Measurements from ENCODE around the gene RPS10.

The RPS10 gene

DNA sequence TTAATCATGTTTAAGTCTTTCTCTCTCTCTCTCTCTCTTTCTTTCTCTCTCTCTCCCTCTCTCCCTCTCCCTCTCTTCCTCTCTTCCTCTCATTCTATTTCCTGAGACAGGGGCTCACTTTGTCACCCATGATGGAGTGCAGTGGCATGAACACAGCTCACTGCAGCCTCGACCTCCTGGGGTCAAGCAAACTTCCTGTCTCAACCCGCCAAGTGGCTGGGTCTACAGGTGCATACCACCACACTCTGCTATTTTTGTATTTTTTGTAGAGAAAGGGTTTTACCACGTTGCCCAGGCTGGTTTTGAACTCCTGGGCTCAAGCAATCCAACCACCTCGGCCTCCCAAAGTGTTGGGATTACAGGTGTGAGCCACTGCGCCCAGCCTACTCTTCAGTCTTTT, 15.7 kb upstream of the RPS10 start:
- Histone ChIP-seq H3K79me2 (ENCODE audit: insufficient read depth, low read length) (no peaks in the 10 kb centered on the region), H3K9ac (ENCODE audit: low read length) (no peak overlapping the region), H2AFZ (ENCODE audit: low read length) (peak overlapping the region; percentile 94), H3K27me3 (ENCODE audit: insufficient read depth, low read length) (peaks cover 3% of the 10 kb centered on the region; the same call in 1 of the 2 replicates), H3K9me2 (ENCODE audit: low read depth, low read length) (no peaks in the 10 kb centered on the region), H3F3A (ENCODE audit: insufficient read depth, low read length) (no peaks in the 10 kb centered on the region), H3K27ac (ENCODE audit: low read depth, low read length, poor library complexity, severe bottlenecking) (no peak overlapping the region), H3K36me3 (ENCODE audit: insufficient read depth, low read length) (no peaks in the 10 kb centered on the region; the same call in 1 of the 2 replicates), H4K20me1 (ENCODE audit: insufficient read depth, low read length) (no peaks in the 10 kb centered on the region), H3K4me2 (ENCODE audit: low read length) (no peak overlapping the region; the same call in 1 of the 2 replicates), H3K4me3 (ENCODE audit: low read depth, low read length, poor library complexity, severe bottlenecking) (no peak overlapping the region), H3K9me3 (ENCODE audit: low read length) (peaks cover 3% of the 10 kb centered on the region; the same call in 1 of the 2 replicates), H3K4me1 (ENCODE audit: insufficient read depth, low read length, severe bottlenecking) (peaks cover 4% of the 10 kb centered on the region)
- TF ChIP-seq, protein P1, sequence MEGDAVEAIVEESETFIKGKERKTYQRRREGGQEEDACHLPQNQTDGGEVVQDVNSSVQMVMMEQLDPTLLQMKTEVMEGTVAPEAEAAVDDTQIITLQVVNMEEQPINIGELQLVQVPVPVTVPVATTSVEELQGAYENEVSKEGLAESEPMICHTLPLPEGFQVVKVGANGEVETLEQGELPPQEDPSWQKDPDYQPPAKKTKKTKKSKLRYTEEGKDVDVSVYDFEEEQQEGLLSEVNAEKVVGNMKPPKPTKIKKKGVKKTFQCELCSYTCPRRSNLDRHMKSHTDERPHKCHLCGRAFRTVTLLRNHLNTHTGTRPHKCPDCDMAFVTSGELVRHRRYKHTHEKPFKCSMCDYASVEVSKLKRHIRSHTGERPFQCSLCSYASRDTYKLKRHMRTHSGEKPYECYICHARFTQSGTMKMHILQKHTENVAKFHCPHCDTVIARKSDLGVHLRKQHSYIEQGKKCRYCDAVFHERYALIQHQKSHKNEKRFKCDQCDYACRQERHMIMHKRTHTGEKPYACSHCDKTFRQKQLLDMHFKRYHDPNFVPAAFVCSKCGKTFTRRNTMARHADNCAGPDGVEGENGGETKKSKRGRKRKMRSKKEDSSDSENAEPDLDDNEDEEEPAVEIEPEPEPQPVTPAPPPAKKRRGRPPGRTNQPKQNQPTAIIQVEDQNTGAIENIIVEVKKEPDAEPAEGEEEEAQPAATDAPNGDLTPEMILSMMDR (IDR thresholded peaks at IDR 0.05; ENCODE audit: low read length) = no peak
- no peak for TF ChIP-seq EZH2 (IDR thresholded peaks at IDR 0.05; ENCODE audit: borderline replicate concordance, low read length)

DNA sequence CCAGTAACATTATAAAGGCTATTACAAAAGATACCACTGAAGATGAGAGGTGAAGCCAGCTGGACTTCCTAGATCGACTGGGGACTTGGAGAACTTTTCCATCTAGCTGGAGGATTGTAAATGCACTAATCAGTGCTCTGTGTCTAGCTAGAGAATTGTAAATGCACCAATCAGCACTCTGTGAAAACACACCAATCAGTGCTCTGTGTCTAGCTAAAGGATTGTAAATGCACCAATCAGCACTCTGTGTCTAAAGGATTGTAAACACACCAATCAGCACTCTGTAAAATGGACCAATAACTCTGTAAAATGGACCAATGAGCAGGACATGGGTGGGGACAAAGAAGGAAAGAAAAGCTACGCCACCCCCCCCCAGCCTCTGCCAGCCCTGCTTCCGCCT, 13.6 kb upstream of the RPS10 start:
- no peaks in the 10 kb centered on the region for H3F3A ChIP-seq (ENCODE audit: insufficient read depth, low read length)
- H2AFZ ChIP-seq (ENCODE audit: low read length) = no peak overlapping the region
- no peak overlapping the region for H3K4me3 ChIP-seq (ENCODE audit: low read depth, low read length, poor library complexity, severe bottlenecking)
- no peaks in the 10 kb centered on the region; the same call in 1 of the 2 replicates for H3K36me3 ChIP-seq (ENCODE audit: insufficient read depth, low read length)
- H3K4me2 ChIP-seq (ENCODE audit: low read length) = no peak overlapping the region
- H4K20me1 ChIP-seq (ENCODE audit: insufficient read depth, low read length) = no peaks in the 10 kb centered on the region
- no peak overlapping the region for H3K27ac ChIP-seq (ENCODE audit: low read depth, low read length, poor library complexity, severe bottlenecking)
- H3K9ac ChIP-seq (ENCODE audit: low read length) = no peak overlapping the region
- H3K27me3 ChIP-seq (ENCODE audit: insufficient read depth, low read length) = no peaks in the 10 kb centered on the region
- no peaks in the 10 kb centered on the region for H3K9me2 ChIP-seq (ENCODE audit: low read depth, low read length)
- peaks cover 4% of the 10 kb centered on the region for H3K4me1 ChIP-seq (ENCODE audit: insufficient read depth, low read length, severe bottlenecking)
- peaks cover 3% of the 10 kb centered on the region; the same call in 1 of the 2 replicates for H3K9me3 ChIP-seq (ENCODE audit: low read length)
- H3K79me2 ChIP-seq (ENCODE audit: insufficient read depth, low read length) = no peaks in the 10 kb centered on the region
- TF ChIP-seq, protein P1 (IDR thresholded peaks at IDR 0.05; ENCODE audit: low read length) = no peak
- no peak for TF ChIP-seq EZH2 (IDR thresholded peaks at IDR 0.05; ENCODE audit: borderline replicate concordance, low read length)

DNA sequence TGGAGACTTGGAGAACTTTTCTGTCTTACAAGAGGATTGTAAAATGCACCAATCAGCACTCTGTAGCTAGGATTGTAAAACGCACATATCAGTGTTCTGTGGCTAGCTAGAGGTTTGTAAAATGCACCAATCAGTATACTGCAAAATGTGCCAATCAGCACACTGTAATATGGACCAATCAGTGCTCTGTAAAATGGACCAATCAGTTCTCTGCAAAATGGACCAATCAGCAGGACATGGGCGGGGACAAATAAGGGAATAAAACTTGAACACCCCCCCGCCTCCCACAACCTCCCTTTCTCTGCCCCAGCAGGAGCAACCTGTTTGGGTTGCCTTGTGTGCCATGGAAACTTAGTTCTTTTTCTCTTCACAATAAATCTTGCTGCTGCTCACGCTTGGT, 12.8 kb upstream of the RPS10 start:
- Histone ChIP-seq H3K4me3 (ENCODE audit: low read depth, low read length, poor library complexity, severe bottlenecking) (no peak overlapping the region), H3K9me3 (ENCODE audit: low read length) (peaks cover 3% of the 10 kb centered on the region; the same call in 1 of the 2 replicates), H3K4me2 (ENCODE audit: low read length) (no peak overlapping the region), H3K79me2 (ENCODE audit: insufficient read depth, low read length) (no peaks in the 10 kb centered on the region), H3K36me3 (ENCODE audit: insufficient read depth, low read length) (no peaks in the 10 kb centered on the region; the same call in 1 of the 2 replicates), H4K20me1 (ENCODE audit: insufficient read depth, low read length) (no peaks in the 10 kb centered on the region), H2AFZ (ENCODE audit: low read length) (no peak overlapping the region), H3K9me2 (ENCODE audit: low read depth, low read length) (no peaks in the 10 kb centered on the region), H3K27ac (ENCODE audit: low read depth, low read length, poor library complexity, severe bottlenecking) (no peak overlapping the region), H3K27me3 (ENCODE audit: insufficient read depth, low read length) (no peaks in the 10 kb centered on the region), H3F3A (ENCODE audit: insufficient read depth, low read length) (no peaks in the 10 kb centered on the region), H3K4me1 (ENCODE audit: insufficient read depth, low read length, severe bottlenecking) (peaks cover 4% of the 10 kb centered on the region), H3K9ac (ENCODE audit: low read length) (no peak overlapping the region)
- no peak for TF ChIP-seq EZH2 (IDR thresholded peaks at IDR 0.05; ENCODE audit: borderline replicate concordance, low read length)
- TF ChIP-seq, protein P1 (IDR thresholded peaks at IDR 0.05; ENCODE audit: low read length) = no peak
